SH-SY5Y (cell line): ENCODE measurements around the gene TCTN1.

Experiments
- GATA2 ChIP-seq: IDR thresholded peaks from 2 replicates; pipeline ENCODE4 v1.6.1; 2011; ENCODE audit warnings: mild to moderate bottlenecking, low read depth, low read length
- GATA3 ChIP-seq: IDR thresholded peaks from 2 replicates; pipeline ENCODE4 v1.6.1; 2011; ENCODE audit warnings: low read depth, mild to moderate bottlenecking, low read length, moderate library complexity

DNA sequence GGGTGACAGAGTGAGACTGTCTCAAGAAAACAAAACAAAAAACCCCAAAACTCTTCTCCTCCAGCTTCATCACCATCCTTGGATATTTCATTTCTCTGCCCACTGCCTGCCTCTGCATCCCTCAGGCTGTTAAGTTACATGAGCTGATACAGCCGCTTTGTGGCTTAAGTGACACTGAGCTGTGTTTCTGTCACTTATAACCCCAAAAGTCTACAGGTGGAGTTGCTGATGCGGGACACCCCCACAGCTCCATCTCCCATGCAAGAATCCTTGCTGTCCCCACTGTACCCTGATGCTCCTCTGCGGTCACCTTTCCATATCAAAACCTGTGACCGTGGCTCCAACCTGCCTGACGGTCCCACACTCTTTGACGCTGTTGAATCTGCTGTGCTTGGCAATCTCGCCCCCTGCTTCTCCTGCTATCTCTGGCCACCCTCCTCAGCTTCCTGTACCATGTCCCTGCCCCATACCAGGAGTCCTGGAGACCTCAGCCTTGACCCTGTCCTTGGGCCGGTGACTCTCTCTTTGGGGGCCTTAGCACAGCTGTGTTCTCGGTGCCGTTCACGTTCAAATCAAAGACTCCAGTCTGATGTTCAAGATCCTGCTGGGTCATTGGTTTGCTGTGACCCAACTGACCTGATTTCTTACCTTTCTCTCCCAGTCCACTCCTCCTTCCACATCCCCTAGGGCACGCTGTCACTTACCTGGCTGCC is 54.7 kb downstream of the TCTN1 start:
- no peak for TF ChIP-seq GATA2
- no peak for TF ChIP-seq GATA3
